Thyroid gland (tissue), 4 donors: ENCODE results near the gene CXCL14.

ENCODE experiments used
- POLR2A ChIP-seq, 2 donors: fragments of 450-650 bp; IDR thresholded peaks; one replicate each; pipeline ENCODE4 v1.6.1; 2017; ENCODE audit warnings: antibody characterized with exemption in 2 of 2, mild to moderate bottlenecking in 2 of 2, moderate library complexity in 1 of 2
- TF ChIP-seq, protein P1 (sequence below), 6 experiments: fragments of 200-600 bp in 3 of 6; fragments of 450-650 bp in 3 of 6; sonication (generic) in 3 of 6; IDR thresholded peaks; one replicate each; pipeline ENCODE4 v1.5.1; 2016 to 2019; ENCODE audit warnings: antibody characterized with exemption in 6 of 6, mild to moderate bottlenecking in 2 of 6, inconsistent platforms in 1 of 6, moderate library complexity in 1 of 6

- TF ChIP-seq, protein P1, sequence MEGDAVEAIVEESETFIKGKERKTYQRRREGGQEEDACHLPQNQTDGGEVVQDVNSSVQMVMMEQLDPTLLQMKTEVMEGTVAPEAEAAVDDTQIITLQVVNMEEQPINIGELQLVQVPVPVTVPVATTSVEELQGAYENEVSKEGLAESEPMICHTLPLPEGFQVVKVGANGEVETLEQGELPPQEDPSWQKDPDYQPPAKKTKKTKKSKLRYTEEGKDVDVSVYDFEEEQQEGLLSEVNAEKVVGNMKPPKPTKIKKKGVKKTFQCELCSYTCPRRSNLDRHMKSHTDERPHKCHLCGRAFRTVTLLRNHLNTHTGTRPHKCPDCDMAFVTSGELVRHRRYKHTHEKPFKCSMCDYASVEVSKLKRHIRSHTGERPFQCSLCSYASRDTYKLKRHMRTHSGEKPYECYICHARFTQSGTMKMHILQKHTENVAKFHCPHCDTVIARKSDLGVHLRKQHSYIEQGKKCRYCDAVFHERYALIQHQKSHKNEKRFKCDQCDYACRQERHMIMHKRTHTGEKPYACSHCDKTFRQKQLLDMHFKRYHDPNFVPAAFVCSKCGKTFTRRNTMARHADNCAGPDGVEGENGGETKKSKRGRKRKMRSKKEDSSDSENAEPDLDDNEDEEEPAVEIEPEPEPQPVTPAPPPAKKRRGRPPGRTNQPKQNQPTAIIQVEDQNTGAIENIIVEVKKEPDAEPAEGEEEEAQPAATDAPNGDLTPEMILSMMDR (IDR thresholded peaks at IDR 0.05): no peak
- TF ChIP-seq POLR2A (IDR thresholded peaks at IDR 0.05): no peak
Observed at GRCh38 chr5:135564331-135564730, 14.5 kb downstream of the CXCL14 start.
